MCF 10A (cell line): Measurements from ENCODE around the gene DCLK1. TPM values are rescaled to one million over a fixed set of nuclear protein-coding genes. Genes with fewer than 3 reads are reported as not detected.

ENCODE experiments used
- BruUV-seq: library from RNA; stranded (reverse); fragments of 400-500 nt; replicated peaks from 2 replicates; lab custom pipeline; 2021; lab: Mats Ljungman, UMichigan
- CTCF ChIA-PET: fragments of 300-600 bp; sonication (Branson Sonifier 250); formaldehyde crosslinking; extraction: SDS; loops from one replicate; lab custom pipeline; 2021; ENCODE audit warnings: antibody characterized with exemption, inconsistent platforms; lab: Yijun Ruan, JAX
- POLR2A ChIA-PET: fragments of 300-600, 350-650 bp; sonication (Branson Sonifier 250); formaldehyde crosslinking; extraction: SDS; loops from one replicate; lab custom pipeline; 2020; ENCODE audit warnings: antibody characterized with exemption, inconsistent platforms; lab: Yijun Ruan, JAX
- DNase-seq: peaks from one replicate; pipeline ENCODE4 v3.0.0-alpha.2; 2018; ENCODE audit not compliant: unreplicated experiment
- H3K27ac Mint-ChIP-seq: one replicate; pipeline ENCODE4 v1.8.0; 2022; ENCODE audit warnings: mild to moderate bottlenecking, low read depth, mixed read lengths; ENCODE audit not compliant: unreplicated experiment
- H3K27me3 Mint-ChIP-seq: one replicate; pipeline ENCODE4 v1.8.0; 2022; ENCODE audit warnings: mixed read lengths; ENCODE audit not compliant: insufficient read depth, unreplicated experiment
- H3K36me3 Mint-ChIP-seq: one replicate; pipeline ENCODE4 v1.8.0; 2022; ENCODE audit warnings: mild to moderate bottlenecking, moderate library complexity, mixed read lengths; ENCODE audit not compliant: insufficient read depth, unreplicated experiment
- H3K4me1 Mint-ChIP-seq: one replicate; pipeline ENCODE4 v1.8.0; 2022; ENCODE audit warnings: mixed read lengths; ENCODE audit not compliant: insufficient read depth, unreplicated experiment
- H3K4me3 Mint-ChIP-seq: one replicate; pipeline ENCODE4 v1.8.0; 2022; ENCODE audit warnings: mild to moderate bottlenecking, moderate library complexity, mixed read lengths; ENCODE audit not compliant: unreplicated experiment
- H3K9me3 Mint-ChIP-seq: one replicate; pipeline ENCODE4 v1.8.0; 2022; ENCODE audit warnings: mixed read lengths; ENCODE audit not compliant: unreplicated experiment
- intact Hi-C: fragments of 100-400 bp; cut with micrococcal nuclease; formaldehyde crosslinking; loops from 2 replicates; pipeline ENCODE4 v1.14.1; 2022
- total RNA-seq: library from RNA; stranded (reverse); gene quantifications from 2 replicates; pipeline ENCODE4 v1.2.3, GENCODE V29; 2022
- TF ChIP-seq, protein P1 (sequence below): fragments of 200-600 bp; IDR thresholded peaks from one replicate; pipeline ENCODE4 v1.8.0; 2022; ENCODE audit warnings: antibody characterized with exemption, mild to moderate bottlenecking; ENCODE audit not compliant: unreplicated experiment

Gene DCLK1
- total RNA-seq, 1 experiment from 2014 or later = 0.44 TPM

DNA sequence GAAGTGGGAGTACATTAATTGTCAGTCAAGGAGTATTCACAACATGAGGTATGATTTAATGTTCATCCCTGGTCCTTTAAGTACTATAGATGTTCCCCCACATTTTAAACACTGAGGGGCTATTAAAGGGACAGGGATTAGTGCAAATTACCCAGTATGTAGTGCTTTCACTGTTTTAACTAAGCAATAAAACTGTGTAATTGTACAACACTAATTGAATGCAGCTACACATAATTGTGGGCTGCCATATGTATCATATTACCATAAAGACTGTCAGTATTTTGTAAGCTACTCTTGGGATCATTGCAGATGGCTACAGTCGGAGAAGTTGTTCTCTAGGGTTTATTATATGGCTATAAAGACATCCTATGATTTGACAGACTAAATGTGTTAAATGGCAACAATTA lies 316.6 kb downstream of the DCLK1 start:
- no TSS peak for BruUV-seq
- intact Hi-C loops = no loop called here
- ChIA-PET CTCF (interaction anchor here (0.6 to 0.7 kb wide), 2 partner anchors 307 to 508 kb away, joined by 3 to 4 read pairs; no protein-coding TSS in a partner anchor), POLR2A (no interaction called here)
- Mint-ChIP-seq H3K4me1 (no peaks in the 10 kb centered on the region), H3K4me3 (no peak overlapping the region), H3K27me3 (no peaks in the 10 kb centered on the region), H3K9me3 (peaks cover 5% of the 10 kb centered on the region), H3K27ac (no peak overlapping the region), H3K36me3 (no peaks in the 10 kb centered on the region)
- no peak for DNase-seq
- TF ChIP-seq, protein P1, sequence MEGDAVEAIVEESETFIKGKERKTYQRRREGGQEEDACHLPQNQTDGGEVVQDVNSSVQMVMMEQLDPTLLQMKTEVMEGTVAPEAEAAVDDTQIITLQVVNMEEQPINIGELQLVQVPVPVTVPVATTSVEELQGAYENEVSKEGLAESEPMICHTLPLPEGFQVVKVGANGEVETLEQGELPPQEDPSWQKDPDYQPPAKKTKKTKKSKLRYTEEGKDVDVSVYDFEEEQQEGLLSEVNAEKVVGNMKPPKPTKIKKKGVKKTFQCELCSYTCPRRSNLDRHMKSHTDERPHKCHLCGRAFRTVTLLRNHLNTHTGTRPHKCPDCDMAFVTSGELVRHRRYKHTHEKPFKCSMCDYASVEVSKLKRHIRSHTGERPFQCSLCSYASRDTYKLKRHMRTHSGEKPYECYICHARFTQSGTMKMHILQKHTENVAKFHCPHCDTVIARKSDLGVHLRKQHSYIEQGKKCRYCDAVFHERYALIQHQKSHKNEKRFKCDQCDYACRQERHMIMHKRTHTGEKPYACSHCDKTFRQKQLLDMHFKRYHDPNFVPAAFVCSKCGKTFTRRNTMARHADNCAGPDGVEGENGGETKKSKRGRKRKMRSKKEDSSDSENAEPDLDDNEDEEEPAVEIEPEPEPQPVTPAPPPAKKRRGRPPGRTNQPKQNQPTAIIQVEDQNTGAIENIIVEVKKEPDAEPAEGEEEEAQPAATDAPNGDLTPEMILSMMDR = no peak

DNA sequence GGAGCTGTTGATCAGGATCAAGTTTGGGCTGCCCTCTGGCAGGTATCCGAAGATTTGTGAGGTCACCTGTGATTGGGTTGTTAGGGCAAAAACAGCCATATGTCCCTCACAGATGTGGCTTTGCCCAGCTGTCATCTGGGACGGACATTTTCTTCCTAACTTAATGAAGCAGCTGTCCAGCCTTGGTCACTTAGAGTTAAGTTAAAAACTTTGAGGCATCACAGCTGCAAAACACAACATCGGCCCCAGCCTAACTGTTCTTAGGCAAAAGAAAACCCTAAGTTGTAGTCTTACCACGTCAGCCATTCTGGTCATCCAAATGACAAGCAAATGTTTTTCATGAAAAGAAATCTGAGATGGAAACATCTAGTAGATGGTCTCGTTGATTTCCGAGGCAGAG lies 318.4 kb downstream of the DCLK1 start:
- Mint-ChIP-seq H3K4me1 (no peaks in the 10 kb centered on the region), H3K4me3 (no peak overlapping the region), H3K27ac (no peak overlapping the region), H3K9me3 (peaks cover 5% of the 10 kb centered on the region), H3K27me3 (peaks cover 7% of the 10 kb centered on the region), H3K36me3 (no peaks in the 10 kb centered on the region)
- ChIA-PET CTCF (interaction anchor here (0.9 kb wide), 1 partner anchor 161 kb away, joined by 4 read pairs; no protein-coding TSS in a partner anchor), POLR2A (interaction anchor here (0.6 kb wide), 1 partner anchor 439 kb away, joined by 3 read pairs; no protein-coding TSS in a partner anchor)
- TF ChIP-seq, protein P1 = no peak
- no TSS peak for BruUV-seq
- no peak for DNase-seq
- intact Hi-C loops = no loop called here

DNA sequence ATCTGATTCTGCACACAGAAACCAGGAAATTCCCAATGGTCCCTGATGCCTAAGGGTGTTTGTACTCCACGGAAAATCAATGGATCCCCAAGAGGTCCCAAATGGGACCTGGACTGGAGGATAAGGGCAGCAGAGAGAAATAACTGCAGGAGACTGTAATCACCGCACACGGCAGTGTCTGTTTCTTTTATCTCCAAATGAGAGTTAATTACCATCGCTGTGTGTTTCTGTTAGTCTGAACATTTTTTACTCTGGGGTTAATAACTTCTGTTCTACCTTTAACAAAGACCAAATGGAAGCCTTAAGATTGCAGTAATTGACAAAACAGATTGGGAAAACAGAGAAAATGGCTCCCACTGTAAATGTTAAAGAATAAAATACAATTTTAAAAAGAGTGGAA lies 320.9 kb downstream of the DCLK1 start:
- CTCF ChIA-PET = interaction anchor here (0.8 to 1.2 kb wide), 3 partner anchors 8 to 21 kb away, joined by 3 to 6 read pairs (median 4); no protein-coding TSS in a partner anchor

DNA sequence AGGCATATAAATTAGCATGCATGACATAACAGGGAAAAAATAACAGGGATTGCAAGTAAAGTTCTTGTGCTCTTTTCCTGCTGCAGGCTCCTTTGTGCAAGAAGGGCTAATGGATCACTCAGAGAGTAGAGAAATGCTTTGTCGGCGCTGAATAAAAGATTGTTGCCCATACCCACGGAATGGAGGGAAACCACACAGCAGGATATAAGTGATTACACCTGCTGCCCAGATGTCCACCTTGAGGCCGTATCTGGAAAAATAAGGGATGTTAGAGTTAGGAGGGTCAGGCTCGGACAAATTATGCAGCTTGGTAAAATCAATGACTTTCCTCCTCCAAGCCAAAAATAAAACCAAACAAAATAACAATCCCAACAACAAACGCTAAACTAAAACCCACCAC lies 322.3 kb downstream of the DCLK1 start:
- Mint-ChIP-seq H3K36me3 (no peaks in the 10 kb centered on the region), H3K9me3 (no peaks in the 10 kb centered on the region), H3K27ac (no peak overlapping the region), H3K4me3 (no peak overlapping the region), H3K27me3 (peaks cover 23% of the 10 kb centered on the region), H3K4me1 (no peaks in the 10 kb centered on the region)
- CTCF ChIA-PET = no interaction called here
- BruUV-seq = no TSS peak
- TF ChIP-seq, protein P1 = no peak
- DNase-seq = no peak
- intact Hi-C loops = no loop called here
- POLR2A ChIA-PET = interaction anchor here (0.7 kb wide), 1 partner anchor 48 kb away, joined by 3 read pairs; no protein-coding TSS in a partner anchor

More for the DNA sequence above, 320.9 kb downstream of the DCLK1 start:
- Mint-ChIP-seq H3K4me3 (no peak overlapping the region), H3K36me3 (no peaks in the 10 kb centered on the region), H3K9me3 (no peaks in the 10 kb centered on the region), H3K4me1 (no peaks in the 10 kb centered on the region), H3K27me3 (peaks cover 23% of the 10 kb centered on the region), H3K27ac (no peak overlapping the region)
- BruUV-seq = no TSS peak
- TF ChIP-seq, protein P1 = no peak
- POLR2A ChIA-PET = no interaction called here
- intact Hi-C loops = no loop called here
- DNase-seq = no peak
